Measurements from ENCODE around the gene AMIGO1.

Gene AMIGO1

DNA sequence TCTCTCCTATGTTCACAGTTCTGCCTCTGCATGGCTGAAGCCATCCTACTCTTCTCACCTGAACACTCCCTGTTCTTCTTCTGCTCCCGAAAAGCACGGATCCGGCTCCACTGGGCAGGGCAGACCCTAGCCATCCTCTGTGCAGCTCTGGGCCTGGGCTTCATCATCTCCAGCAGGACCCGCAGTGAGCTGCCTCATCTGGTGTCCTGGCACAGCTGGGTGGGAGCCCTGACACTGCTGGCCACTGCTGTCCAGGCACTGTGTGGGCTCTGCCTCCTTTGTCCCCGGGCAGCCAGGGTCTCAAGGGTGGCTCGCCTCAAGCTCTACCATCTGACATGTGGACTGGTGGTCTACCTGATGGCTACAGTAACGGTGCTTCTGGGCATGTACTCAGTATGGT is 13.8 kb downstream of the AMIGO1 start:
- Histone ChIP-seq H3K4me1 (no peaks in the 10 kb centered on the region), H3K36me3 (ENCODE audit: control insufficient read depth, insufficient read depth, low read length) (no peaks in the 10 kb centered on the region), H3K4me3 (ENCODE audit: low read depth, low read length) (no peak overlapping the region), H3K79me2 (no peaks in the 10 kb centered on the region), H3K9me3 (ENCODE audit: control insufficient read depth, low read length) (no peaks in the 10 kb centered on the region), H2AFZ (no peak overlapping the region), H3K4me2 (ENCODE audit: low read length) (no peak overlapping the region), H3K27ac (no peak overlapping the region), H3K27me3 (ENCODE audit: control insufficient read depth, insufficient read depth, low read length) (no peaks in the 10 kb centered on the region), H3K9ac (no peak overlapping the region)
- TF ChIP-seq, protein P1, sequence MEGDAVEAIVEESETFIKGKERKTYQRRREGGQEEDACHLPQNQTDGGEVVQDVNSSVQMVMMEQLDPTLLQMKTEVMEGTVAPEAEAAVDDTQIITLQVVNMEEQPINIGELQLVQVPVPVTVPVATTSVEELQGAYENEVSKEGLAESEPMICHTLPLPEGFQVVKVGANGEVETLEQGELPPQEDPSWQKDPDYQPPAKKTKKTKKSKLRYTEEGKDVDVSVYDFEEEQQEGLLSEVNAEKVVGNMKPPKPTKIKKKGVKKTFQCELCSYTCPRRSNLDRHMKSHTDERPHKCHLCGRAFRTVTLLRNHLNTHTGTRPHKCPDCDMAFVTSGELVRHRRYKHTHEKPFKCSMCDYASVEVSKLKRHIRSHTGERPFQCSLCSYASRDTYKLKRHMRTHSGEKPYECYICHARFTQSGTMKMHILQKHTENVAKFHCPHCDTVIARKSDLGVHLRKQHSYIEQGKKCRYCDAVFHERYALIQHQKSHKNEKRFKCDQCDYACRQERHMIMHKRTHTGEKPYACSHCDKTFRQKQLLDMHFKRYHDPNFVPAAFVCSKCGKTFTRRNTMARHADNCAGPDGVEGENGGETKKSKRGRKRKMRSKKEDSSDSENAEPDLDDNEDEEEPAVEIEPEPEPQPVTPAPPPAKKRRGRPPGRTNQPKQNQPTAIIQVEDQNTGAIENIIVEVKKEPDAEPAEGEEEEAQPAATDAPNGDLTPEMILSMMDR (IDR thresholded peaks at IDR 0.05): no peak

DNA sequence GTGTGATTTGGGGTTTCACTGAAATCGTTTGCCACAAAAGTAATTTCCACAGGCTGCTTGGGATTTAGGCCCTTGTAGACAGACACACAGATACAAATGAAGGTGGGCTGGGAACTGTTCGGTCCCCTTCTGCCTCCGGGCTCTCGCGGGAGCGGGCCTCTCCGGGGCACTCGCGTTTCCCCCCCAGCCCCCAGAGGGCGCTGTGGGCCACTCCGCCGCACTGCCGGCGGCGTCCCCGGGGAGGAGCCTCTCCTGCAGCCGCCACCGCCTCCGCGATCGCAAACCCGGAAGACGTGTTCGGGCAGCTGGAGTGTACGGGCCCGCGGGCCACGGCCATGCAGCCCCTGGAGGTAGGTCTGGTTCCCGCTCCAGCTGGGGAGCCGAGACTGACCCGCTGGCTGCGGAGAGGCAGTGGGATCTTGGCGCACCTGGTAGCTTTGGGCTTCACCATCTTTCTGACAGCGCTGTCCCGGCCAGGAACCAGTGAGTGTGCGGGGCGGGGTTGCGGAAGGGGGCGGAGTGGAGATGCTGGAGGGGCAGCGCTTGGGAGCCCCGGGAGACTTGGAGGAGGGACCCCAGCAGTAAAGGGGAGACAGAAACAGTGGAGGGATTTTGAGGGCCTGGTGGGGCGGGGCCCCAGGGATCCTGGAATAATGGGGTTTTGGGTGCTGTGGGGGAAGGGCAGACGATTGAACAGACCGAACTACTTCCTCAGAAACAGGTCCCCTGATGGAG is 15.6 kb downstream of the AMIGO1 start, which contains the start of gene CYB561D1:
Gene CYB561D1, plus strand, starts transcription at position 290 of the 735 bp plus-strand sequence. Its CDS starts 46 bp downstream, at position 336.
- TF ChIP-seq, protein P1 (IDR thresholded peaks at IDR 0.05): peak; percentile 88
- H3K36me3 ChIP-seq (ENCODE audit: control insufficient read depth, insufficient read depth, low read length): no peaks in the 10 kb centered on the region
- no peaks in the 10 kb centered on the region for H3K27me3 ChIP-seq (ENCODE audit: control insufficient read depth, insufficient read depth, low read length)
- peak within 1 kb of the TSS; percentile 68 for H3K27ac ChIP-seq
- peak within 1 kb of the TSS; percentile 84 for H3K4me3 ChIP-seq (ENCODE audit: low read depth, low read length)
- H3K4me2 ChIP-seq (ENCODE audit: low read length): peak within 1 kb of the TSS; percentile 74
- no peaks in the 10 kb centered on the region for H3K79me2 ChIP-seq
- peak within 1 kb of the TSS; percentile 90 for H2AFZ ChIP-seq
- no peak within 1 kb of the TSS for H3K9ac ChIP-seq
- no peaks in the 10 kb centered on the region for H3K4me1 ChIP-seq
- H3K9me3 ChIP-seq (ENCODE audit: control insufficient read depth, low read length): no peaks in the 10 kb centered on the region

DNA sequence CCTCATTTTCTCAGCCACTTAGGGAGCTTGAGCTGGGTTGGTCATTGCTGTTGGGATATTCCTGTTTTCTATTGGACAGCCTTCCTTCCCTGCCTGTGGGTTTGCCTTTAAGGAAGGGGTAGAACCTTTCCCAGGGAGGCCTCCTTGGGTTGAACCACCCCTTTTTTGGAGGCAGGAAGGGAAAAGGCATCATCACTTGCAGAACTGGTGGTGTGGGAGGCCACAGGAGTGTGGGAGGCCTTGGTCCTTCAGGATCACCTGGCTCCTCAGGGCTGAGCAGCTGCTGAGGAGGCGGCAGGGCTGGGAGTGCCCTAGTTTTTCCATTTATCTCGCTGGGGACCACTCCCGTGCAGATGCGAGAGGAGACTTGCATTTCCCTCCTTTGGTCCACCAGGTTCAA is 16.3 kb downstream of the AMIGO1 start:
- TF ChIP-seq, protein P1 (IDR thresholded peaks at IDR 0.05): no peak
- peak overlapping the region; percentile 90 for H2AFZ ChIP-seq
- no peaks in the 10 kb centered on the region for H3K27me3 ChIP-seq (ENCODE audit: control insufficient read depth, insufficient read depth, low read length)
- H3K9ac ChIP-seq: no peak overlapping the region
- H3K27ac ChIP-seq: no peak overlapping the region
- H3K4me3 ChIP-seq (ENCODE audit: low read depth, low read length): no peak overlapping the region
- H3K9me3 ChIP-seq (ENCODE audit: control insufficient read depth, low read length): no peaks in the 10 kb centered on the region
- H3K36me3 ChIP-seq (ENCODE audit: control insufficient read depth, insufficient read depth, low read length): no peaks in the 10 kb centered on the region
- no peaks in the 10 kb centered on the region for H3K79me2 ChIP-seq
- H3K4me1 ChIP-seq: no peaks in the 10 kb centered on the region
- no peak overlapping the region for H3K4me2 ChIP-seq (ENCODE audit: low read length)

DNA sequence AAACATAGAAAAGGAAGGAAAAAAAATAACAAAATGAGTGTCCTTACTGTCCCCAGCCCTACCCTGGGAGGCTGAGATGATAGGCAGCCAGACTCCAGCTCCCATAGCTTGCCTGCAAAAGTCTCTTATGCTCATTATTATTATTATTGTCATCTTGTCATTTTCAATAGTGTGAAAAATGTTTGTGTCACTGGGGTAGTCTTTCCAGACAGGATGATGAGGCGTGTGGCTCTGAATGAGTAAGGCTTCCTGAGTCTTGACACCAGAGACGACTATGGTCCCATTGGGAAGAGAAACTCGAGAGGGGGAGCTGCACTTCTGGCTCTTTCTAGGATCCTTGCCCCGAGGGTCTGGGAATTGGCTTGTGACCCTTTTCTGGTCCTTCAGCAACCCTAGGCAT is 16.7 kb downstream of the AMIGO1 start:
- Histone ChIP-seq H3K4me2 (ENCODE audit: low read length) (no peak overlapping the region), H3K4me3 (ENCODE audit: low read depth, low read length) (no peak overlapping the region), H3K9ac (no peak overlapping the region), H3K79me2 (no peaks in the 10 kb centered on the region), H2AFZ (no peak overlapping the region), H3K36me3 (ENCODE audit: control insufficient read depth, insufficient read depth, low read length) (no peaks in the 10 kb centered on the region), H3K27me3 (ENCODE audit: control insufficient read depth, insufficient read depth, low read length) (no peaks in the 10 kb centered on the region), H3K27ac (no peak overlapping the region), H3K4me1 (no peaks in the 10 kb centered on the region), H3K9me3 (ENCODE audit: control insufficient read depth, low read length) (no peaks in the 10 kb centered on the region)
- TF ChIP-seq, protein P1 (IDR thresholded peaks at IDR 0.05): no peak

DNA sequence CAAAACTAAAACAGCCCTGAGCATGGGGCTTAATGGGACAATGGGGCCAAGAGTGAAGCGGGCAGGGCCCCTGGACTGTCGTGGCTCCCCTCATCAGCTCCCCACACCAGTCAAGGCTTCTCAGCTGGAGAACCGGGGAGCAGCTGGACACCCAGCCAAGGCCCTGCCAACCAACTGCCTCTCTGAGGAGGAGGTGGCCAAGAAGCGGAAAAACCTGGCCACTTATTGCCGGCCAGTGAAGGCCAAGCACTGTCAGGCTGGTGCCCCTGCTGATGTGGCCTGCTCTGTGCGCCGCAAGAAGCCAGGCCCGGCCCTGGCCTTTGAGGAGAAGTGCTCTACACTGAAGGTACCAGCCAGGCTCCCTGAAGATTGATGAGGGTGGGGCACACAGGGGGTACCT is 18.2 kb downstream of the AMIGO1 start:
- Histone ChIP-seq H3K36me3 (ENCODE audit: control insufficient read depth, insufficient read depth, low read length) (no peaks in the 10 kb centered on the region), H3K27me3 (ENCODE audit: control insufficient read depth, insufficient read depth, low read length) (no peaks in the 10 kb centered on the region), H3K9me3 (ENCODE audit: control insufficient read depth, low read length) (no peaks in the 10 kb centered on the region), H3K79me2 (no peaks in the 10 kb centered on the region), H3K4me1 (no peaks in the 10 kb centered on the region), H3K9ac (no peak overlapping the region), H3K27ac (no peak overlapping the region), H3K4me3 (ENCODE audit: low read depth, low read length) (no peak overlapping the region), H2AFZ (no peak overlapping the region), H3K4me2 (ENCODE audit: low read length) (no peak overlapping the region)
- TF ChIP-seq, protein P1 (IDR thresholded peaks at IDR 0.05): no peak

Measured in parathyroid adenoma (tissue), 2 donors.